H1 (cell line): ENCODE measurements around the gene HIGD2A. TPM values are rescaled to one million over a fixed set of nuclear protein-coding genes. Genes with fewer than 3 reads are reported as not detected.

Experiments used
- CTCF ChIA-PET: fragments of 300-600 bp; sonication (Branson Sonifier 250); formaldehyde crosslinking; loops from one replicate; lab custom pipeline; 2021; ENCODE audit not compliant: partially characterized antibody; lab: Charles Lee
- POLR2A ChIA-PET: fragments of 300-600 bp; sonication (Branson Sonifier 250); formaldehyde crosslinking; loops from one replicate; lab custom pipeline; 2021; ENCODE audit warnings: inconsistent platforms; ENCODE audit not compliant: partially characterized antibody; lab: Charles Lee
- DNase-seq, 2 experiments: peaks; one replicate each; pipeline versions ENCODE4 v3.0.0 to v3.0.0-alpha.2; 2010 to 2022; ENCODE audit warnings: low spot score in 2 of 2, low read depth in 1 of 2, mixed read lengths in 1 of 2
- FAIRE-seq: peaks from 2 replicates; lab custom pipeline; 2011; peaks lifted over from hg19 to GRCh38; lab: Jason Lieb, UNC
- H2AFZ ChIP-seq: 2 replicates; pipeline ENCODE4 v1.8.1; 2012; ENCODE audit warnings: low read length, inconsistent platforms
- H2AK5ac ChIP-seq: 2 replicates; pipeline ENCODE4 v1.6.1; 2013; ENCODE audit warnings: low read depth, low read length
- H2BK120ac ChIP-seq: replicated peaks from 2 replicates; pipeline ENCODE3; 2013; ENCODE audit warnings: low read depth, low read length, inconsistent platforms
- H2BK12ac ChIP-seq: 2 replicates; pipeline ENCODE4 v1.6.1; 2013; ENCODE audit warnings: low read depth, low read length
- H2BK15ac ChIP-seq: 2 replicates; pipeline ENCODE4 v1.6.1; 2013; ENCODE audit warnings: low read length
- H2BK20ac ChIP-seq: 2 replicates; pipeline ENCODE4 v1.6.1; 2013; ENCODE audit warnings: low read length
- H2BK5ac ChIP-seq: 2 replicates; pipeline ENCODE4 v1.6.1; 2013; ENCODE audit warnings: low read depth, low read length
- H3K14ac ChIP-seq: 2 replicates; pipeline ENCODE4 v1.6.1; 2013; ENCODE audit warnings: inconsistent platforms; ENCODE audit not compliant: insufficient read length
- H3K18ac ChIP-seq: 2 replicates; pipeline ENCODE4 v1.6.1; 2013; ENCODE audit warnings: low read length; ENCODE audit errors: extremely low read depth
- H3K23ac ChIP-seq: 2 replicates; pipeline ENCODE4 v1.6.1; 2013; ENCODE audit warnings: inconsistent platforms; ENCODE audit not compliant: insufficient read length
- H3K23me2 ChIP-seq: 2 replicates; pipeline ENCODE4 v1.6.1; 2013; ENCODE audit warnings: low read depth, low read length
- H3K27ac ChIP-seq: 2 replicates; pipeline ENCODE4 v1.6.1; 2011; ENCODE audit warnings: low read depth, low read length, inconsistent platforms
- H3K27me3 ChIP-seq, 4 experiments: replicated peaks in 1 of 4; 1 replicate in 1 of 4; 2 replicates in 3 of 4; pipeline versions ENCODE4 v1.6.1 to v1.8.1; 2011 to 2013; ENCODE audit warnings: low read length in 3 of 4, mild to moderate bottlenecking in 3 of 4, inconsistent platforms in 2 of 4, mixed read lengths in 2 of 4, moderate library complexity in 1 of 4; ENCODE audit not compliant: control insufficient read depth in 3 of 4, insufficient read depth in 3 of 4; ENCODE audit errors: extremely low read depth in 1 of 4
- H3K36me3 ChIP-seq, 4 experiments: 2 replicates each; pipeline versions ENCODE4 v1.6.1 to v1.8.1; 2011 to 2013; ENCODE audit warnings: mild to moderate bottlenecking in 4 of 4, low read length in 3 of 4, moderate library complexity in 2 of 4, control low read depth in 1 of 4, inconsistent platforms in 1 of 4; ENCODE audit not compliant: insufficient read depth in 4 of 4, control insufficient read depth in 2 of 4
- H3K4ac ChIP-seq: replicated peaks from 2 replicates; pipeline ENCODE3; 2013; ENCODE audit warnings: low read length, low read depth, mixed read lengths, inconsistent platforms; ENCODE audit not compliant: insufficient read length
- H3K4me1 ChIP-seq, 4 experiments: replicated peaks in 1 of 4; 1 replicate in 1 of 4; 2 replicates in 3 of 4; pipeline versions ENCODE4 v1.6.1 to v1.8.1; 2011 to 2013; ENCODE audit warnings: low read length in 3 of 4, inconsistent platforms in 2 of 4, mixed read lengths in 1 of 4; ENCODE audit not compliant: insufficient read depth in 4 of 4, control insufficient read depth in 3 of 4
- H3K4me2 ChIP-seq, 2 experiments: 2 replicates each; pipeline versions ENCODE4 v1.6.1 to v1.8.1; 2011 to 2013; ENCODE audit warnings: low read depth in 2 of 2, low read length in 2 of 2, control low read depth in 1 of 2, inconsistent platforms in 1 of 2, mild to moderate bottlenecking in 1 of 2; ENCODE audit not compliant: insufficient read depth in 1 of 2
- H3K4me3 ChIP-seq, 4 experiments: fragments of 200-600, 300-600 bp in 1 of 4; sonication (generic), shearing (Covaris generic), sonication (Bioruptor Twin) in 1 of 4; 2 replicates each; pipeline versions ENCODE4 v1.5.1 to v1.8.1; 2011 to 2016; ENCODE audit warnings: low read length in 4 of 4, low read depth in 3 of 4, control low read depth in 2 of 4, inconsistent platforms in 2 of 4, mild to moderate bottlenecking in 2 of 4, mixed read lengths in 1 of 4, moderate library complexity in 1 of 4; ENCODE audit not compliant: insufficient read depth in 2 of 4; ENCODE audit errors: extremely low read depth in 1 of 4
- H3K56ac ChIP-seq: replicated peaks from 2 replicates; pipeline ENCODE3; 2013; ENCODE audit warnings: low read depth, mild to moderate bottlenecking, mixed read lengths, low read length, inconsistent platforms; ENCODE audit not compliant: insufficient read length
- H3K79me1 ChIP-seq: 2 replicates; pipeline ENCODE4 v1.6.1; 2013; ENCODE audit warnings: low read depth, low read length, control low read depth
- H3K79me2 ChIP-seq, 2 experiments: 2 replicates each; pipeline versions ENCODE4 v1.6.1 to v1.8.1; 2012 to 2013; ENCODE audit warnings: low read length in 2 of 2, mild to moderate bottlenecking in 2 of 2, inconsistent platforms in 1 of 2; ENCODE audit not compliant: insufficient read depth in 2 of 2, control insufficient read depth in 1 of 2
- H3K9ac ChIP-seq, 4 experiments: replicated peaks in 1 of 4; 1 replicate in 1 of 4; 2 replicates in 3 of 4; pipeline versions ENCODE4 v1.6.1 to v1.8.1; 2011 to 2013; ENCODE audit warnings: low read depth in 3 of 4, low read length in 3 of 4, control low read depth in 2 of 4, mild to moderate bottlenecking in 2 of 4, moderate library complexity in 2 of 4, inconsistent platforms in 1 of 4; ENCODE audit errors: extremely low read depth in 1 of 4
- H3K9me3 ChIP-seq, 2 experiments: 2 replicates each; pipeline versions ENCODE4 v1.6.1 to v1.8.1; 2012 to 2013; ENCODE audit warnings: mild to moderate bottlenecking in 2 of 2, moderate library complexity in 2 of 2, control low read depth in 1 of 2, inconsistent platforms in 1 of 2, low read depth in 1 of 2, low read length in 1 of 2, mixed read lengths in 1 of 2; ENCODE audit not compliant: insufficient read depth in 2 of 2
- H4K20me1 ChIP-seq, 2 experiments: replicated peaks in 1 of 2; 2 replicates each; pipeline versions ENCODE3 to v1.8.1; 2011 to 2013; ENCODE audit warnings: inconsistent platforms in 2 of 2, low read length in 2 of 2, mild to moderate bottlenecking in 1 of 2; ENCODE audit not compliant: insufficient read depth in 2 of 2, control insufficient read depth in 1 of 2
- H4K5ac ChIP-seq: 2 replicates; pipeline ENCODE4 v1.6.1; 2013; ENCODE audit warnings: low read length, low read depth, mixed read lengths, inconsistent platforms; ENCODE audit not compliant: insufficient read length
- H4K8ac ChIP-seq: 2 replicates; pipeline ENCODE4 v1.8.0; 2013; ENCODE audit warnings: mild to moderate bottlenecking, moderate library complexity, low read length, inconsistent platforms; ENCODE audit not compliant: insufficient read depth; ENCODE audit errors: extremely low read depth
- H4K91ac ChIP-seq: replicated peaks from 2 replicates; pipeline ENCODE3; 2013; ENCODE audit warnings: low read length, mixed read lengths, inconsistent platforms; ENCODE audit not compliant: insufficient read length
- CBX5 ChIP-seq: fragments of 300-800, 300-1000 bp; sonication (generic); IDR thresholded peaks from 2 replicates; pipeline ENCODE4 v1.7.1; 2016; ENCODE audit warnings: antibody characterized with exemption, low read length, low read depth
- EGR1 ChIP-seq: IDR thresholded peaks from 2 replicates; pipeline ENCODE4 v1.6.1; 2011; ENCODE audit warnings: low read depth, low read length, borderline replicate concordance
- WGBS, 2 experiments: shearing (Covaris generic) in 1 of 2; methylation state at CpG; one replicate each; pipeline versions ENCODE4 v1.1.6 to v1.1.7; 2013 to 2015; ENCODE audit warnings: low lambda C conversion rate in 2 of 2, mixed read lengths in 2 of 2, inconsistent platforms in 1 of 2, low coverage in 1 of 2, missing lambda C conversion rate in 1 of 2; ENCODE audit not compliant: insufficient replicate concordance in 2 of 2, insufficient coverage in 1 of 2, insufficient read length in 1 of 2; ENCODE audit errors: extremely low coverage in 1 of 2, missing lambda C conversion rate in 1 of 2; 5-methylcytosine and 5-hydroxymethylcytosine counted together
- polyA plus RNA-seq, 7 experiments: library from polyadenylated mRNA; depleted of rRNA in 3 of 7; stranded (reverse) in 5 of 7; unstranded in 2 of 7; fragments of >200 nt in 5 of 7; fragments of 200-250 nt in 2 of 7; gene quantifications; 1 replicate in 5 of 7; 2 replicates in 1 of 7; 4 replicates in 1 of 7; pipeline versions ENCODE4 v1.2.1 to v1.2.3, GENCODE V29; 2011 to 2013; ENCODE audit warnings: missing spikeins in 2 of 7, mixed read lengths in 2 of 7
- total RNA-seq: library from RNA; stranded (reverse); fragmentation: NEBNext Ultra II Directional; extraction: Animal tissue kit (Norgen Biotek cat#: 25700); gene quantifications from 2 replicates; pipeline ENCODE4 v1.2.1, GENCODE V29; 2021

Gene HIGD2A
- total and polyA plus RNA-seq, 2 of the 8 experiments (the other 6 are each of a cell fraction or from before 2014, with no cell fraction given), result 95.5 to 264 TPM

DNA sequence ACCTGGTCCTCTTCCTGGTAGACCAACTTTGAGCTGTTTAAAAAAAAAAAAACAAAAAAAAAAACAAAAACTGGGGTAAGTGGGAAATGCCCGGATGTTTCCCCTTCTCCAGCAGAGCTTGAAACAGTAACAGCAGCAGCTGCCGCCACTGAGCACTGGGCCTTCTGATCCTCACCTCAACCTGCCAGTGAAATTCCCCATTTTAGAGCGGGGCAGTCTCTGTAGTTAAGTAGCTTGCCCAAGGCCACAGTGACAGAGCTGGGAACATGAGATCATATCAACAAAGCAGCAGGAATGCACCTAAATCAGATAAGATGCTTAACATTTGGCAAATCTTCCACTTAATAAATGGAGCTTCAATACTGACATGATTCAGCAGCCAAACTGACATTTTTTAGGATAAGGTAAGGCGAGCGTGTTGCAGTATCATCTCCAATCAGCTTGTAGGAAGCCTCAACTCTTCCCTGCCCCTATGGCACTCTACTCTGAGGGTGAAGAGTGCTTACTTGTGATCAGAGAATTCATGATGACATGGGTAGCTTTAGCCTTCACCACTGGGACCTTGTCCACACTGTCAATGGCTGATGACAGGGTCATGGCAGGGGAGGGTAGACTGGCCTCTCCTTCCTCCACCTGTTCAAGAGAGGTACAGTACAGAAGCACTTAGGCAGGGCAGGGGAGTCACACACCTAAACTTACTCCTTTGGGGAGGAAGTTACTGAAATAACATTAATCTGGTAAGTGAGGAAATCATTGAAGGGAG, 36.3 kb upstream of the HIGD2A start:
- Histone ChIP-seq H3K79me1 (peaks cover 17% of the 10 kb centered on the region), H3K14ac (no peak overlapping the region), H3K18ac (no peak overlapping the region), H2BK15ac (no peak overlapping the region), H2BK20ac (no peak overlapping the region), H3K4me3 (no peak overlapping the region), H3K79me2 (peaks cover 4 to 51% of the 10 kb centered on the region in 2 experiments), H4K20me1 (peaks cover 11 to 30% of the 10 kb centered on the region in 2 experiments), H3K23ac (no peak overlapping the region), H3K27me3 (no peaks in the 10 kb centered on the region), H4K5ac (no peak overlapping the region), H3K9ac (no peak overlapping the region), H3K56ac (no peak overlapping the region), H2AK5ac (no peak overlapping the region), H2BK120ac (no peak overlapping the region), H3K36me3 (peaks cover 23 to 86% (median 58%) of the 10 kb centered on the region in 4 experiments), H3K27ac (no peak overlapping the region), H3K23me2 (no peaks in the 10 kb centered on the region), H3K4me2 (no peak overlapping the region), H2BK5ac (no peak overlapping the region), H4K8ac (no peak overlapping the region), H3K4me1 (no peaks in the 10 kb centered on the region), H2AFZ (no peak overlapping the region), H3K4ac (no peak overlapping the region), H4K91ac (no peak overlapping the region), H2BK12ac (no peak overlapping the region), H3K9me3 (no peaks in the 10 kb centered on the region)
- ChIA-PET POLR2A (interaction anchor here (0.5 to 0.9 kb wide), 2 partner anchors 8 to 17 kb away, joined by 3 read pairs; no protein-coding TSS in a partner anchor), CTCF (no interaction called here)
- 88% methylated on average over 5 of the region's 5 CpGs; no CpG with 5 or more reads in 1 of the 2 experiments for WGBS, 2 experiments
- DNase-seq, result no peak
- FAIRE-seq, result no peak
- TF ChIP-seq EGR1, result no peak
- no peak for TF ChIP-seq CBX5
